Measurements from ENCODE around the gene ZNF689.
"Not testable (repeated sequence)": the region's sequence is repeated elsewhere in the genome, so short reads cannot be mapped to it uniquely, and the experiment has no call there.

ZNF689 gene

GRCh38 chr16:30636599-30636998 lies 26.4 kb upstream of the ZNF689 start:
- DNase-seq (ENCODE audit: low read depth, low spot score), result no peak

DNA sequence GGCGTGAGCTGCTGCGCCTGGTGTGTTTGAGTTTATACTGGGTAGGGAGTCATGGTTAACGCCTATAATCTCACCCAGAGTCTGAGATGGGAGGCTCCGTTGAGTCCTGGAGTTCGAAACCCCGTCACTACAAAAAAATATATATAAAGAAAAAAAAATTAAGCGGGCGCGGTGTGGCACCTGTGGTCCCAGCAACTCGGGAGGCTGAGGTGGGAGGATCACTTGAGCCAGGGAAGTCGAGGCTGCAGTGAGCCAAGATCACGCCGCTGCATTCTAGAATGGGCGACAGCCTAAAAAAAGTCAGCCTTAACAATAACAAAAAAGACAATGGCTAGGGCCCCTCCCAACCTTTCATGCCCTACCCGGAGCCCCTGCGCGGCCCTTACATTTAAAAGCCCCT lies 23.3 kb upstream of the ZNF689 start:
- no peak for DNase-seq (ENCODE audit: low read depth, low spot score)

- not testable (repeated sequence) for DNase-seq (ENCODE audit: low read depth, low spot score)
Measured at GRCh38 chr16:30632454-30632853, 22.3 kb upstream of the ZNF689 start.

- peak; percentile 84 for DNase-seq (ENCODE audit: low read depth, low spot score)
Measured at GRCh38 chr16:30628628-30629540, 18.7 kb upstream of the ZNF689 start.

GRCh38 chr16:30626236-30626635 lies 16.0 kb upstream of the ZNF689 start:
- DNase-seq (ENCODE audit: low read depth, low spot score), result no peak

- no peak for DNase-seq (ENCODE audit: low read depth, low spot score)
Measured at GRCh38 chr16:30623536-30624283, 13.5 kb upstream of the ZNF689 start.

- DNase-seq (ENCODE audit: low read depth, low spot score), result no peak
Measured at GRCh38 chr16:30622455-30623032, 12.4 kb upstream of the ZNF689 start.

- no peak for DNase-seq (ENCODE audit: low read depth, low spot score)
Measured at GRCh38 chr16:30621765-30622164, 11.6 kb upstream of the ZNF689 start.

DNA sequence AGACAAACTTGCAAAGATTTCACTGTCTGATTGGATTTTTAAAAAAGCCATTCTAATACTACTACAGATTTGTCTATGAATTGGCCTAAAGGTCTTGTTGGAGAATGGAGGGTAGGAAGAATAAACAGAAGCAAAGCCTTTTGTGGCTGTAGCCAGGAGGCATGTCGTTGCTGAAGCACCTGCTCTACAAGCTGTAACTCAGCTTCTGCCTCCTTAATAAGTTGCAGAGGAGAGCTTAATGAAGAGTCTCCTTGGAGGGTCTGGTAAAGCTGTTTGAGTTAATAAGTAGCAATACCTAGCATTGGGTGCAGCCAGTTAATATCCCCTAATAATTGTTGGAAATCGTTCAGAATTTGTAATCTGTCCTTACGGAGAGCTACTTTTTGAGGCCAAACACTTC lies 10.0 kb upstream of the ZNF689 start:
- DNase-seq (ENCODE audit: low read depth, low spot score), result no peak

DNA sequence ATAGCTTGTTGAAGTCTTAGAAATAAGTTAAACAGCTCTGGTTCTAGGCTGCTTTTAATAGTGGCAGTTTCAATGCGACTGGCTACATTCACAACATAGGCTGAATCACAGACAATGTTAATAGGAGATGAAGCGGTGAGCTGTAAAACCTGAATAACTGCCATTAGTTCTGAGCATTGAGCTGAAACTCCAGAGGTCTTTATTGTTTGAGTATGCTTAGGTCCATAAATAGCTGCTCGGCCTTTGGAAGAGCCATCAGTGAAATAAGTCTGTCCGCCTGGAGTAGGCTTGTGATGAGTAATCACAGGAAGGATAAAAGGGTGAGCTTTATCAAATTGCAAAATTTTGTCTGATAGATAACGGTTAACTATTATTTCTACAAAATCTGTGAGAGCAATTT lies 9.4 kb upstream of the ZNF689 start:
- no peak for DNase-seq (ENCODE audit: low read depth, low spot score)

DNA sequence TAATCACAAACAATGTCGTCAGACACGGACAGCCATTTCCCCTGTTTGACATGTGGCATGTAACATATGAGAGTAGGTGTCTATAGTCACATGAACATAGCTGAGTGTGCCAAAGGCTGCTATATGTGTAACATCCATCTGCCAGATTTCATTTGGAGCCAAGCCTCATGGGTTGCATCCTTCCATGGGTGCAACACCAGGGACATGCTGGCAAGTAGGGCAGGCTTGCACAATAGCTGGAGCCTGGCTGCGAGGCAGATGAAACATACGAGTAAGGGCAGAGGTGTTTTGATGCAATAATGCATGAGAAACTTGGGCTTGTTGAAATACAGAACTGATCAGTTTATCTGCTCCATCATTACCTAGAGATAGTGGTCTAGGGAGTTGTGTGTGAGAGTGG lies 9.0 kb upstream of the ZNF689 start:
- DNase-seq (ENCODE audit: low read depth, low spot score), result no peak

GRCh38 chr16:30615358-30616091 lies 5.3 kb upstream of the ZNF689 start:
- peak; percentile 67 for DNase-seq (ENCODE audit: low read depth, low spot score)

- peak; percentile 65 for DNase-seq (ENCODE audit: low read depth, low spot score)
Measured at GRCh38 chr16:30609002-30609925, 925 bp downstream of the ZNF689 start.

DNA sequence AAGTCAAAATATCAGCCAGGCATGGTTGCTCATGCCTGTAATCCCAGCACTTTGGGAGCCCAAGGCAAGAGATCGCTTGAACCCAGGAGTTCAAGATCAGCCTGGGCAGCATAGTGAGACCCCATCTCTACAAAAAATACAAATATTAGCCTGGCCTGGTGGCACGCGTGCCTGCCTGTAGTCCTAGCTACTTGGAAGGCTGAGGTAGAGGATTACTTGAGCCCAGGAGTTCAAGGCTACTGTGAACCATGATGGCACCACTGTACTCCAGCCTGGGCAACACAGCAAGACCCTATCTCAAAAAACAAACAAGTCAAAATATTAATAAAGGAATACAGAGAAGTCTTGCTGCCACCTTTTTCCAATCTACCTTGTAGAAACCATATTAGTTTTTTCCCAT lies 4.2 kb downstream of the ZNF689 start:
- no peak for DNase-seq (ENCODE audit: low read depth, low spot score)

DNA sequence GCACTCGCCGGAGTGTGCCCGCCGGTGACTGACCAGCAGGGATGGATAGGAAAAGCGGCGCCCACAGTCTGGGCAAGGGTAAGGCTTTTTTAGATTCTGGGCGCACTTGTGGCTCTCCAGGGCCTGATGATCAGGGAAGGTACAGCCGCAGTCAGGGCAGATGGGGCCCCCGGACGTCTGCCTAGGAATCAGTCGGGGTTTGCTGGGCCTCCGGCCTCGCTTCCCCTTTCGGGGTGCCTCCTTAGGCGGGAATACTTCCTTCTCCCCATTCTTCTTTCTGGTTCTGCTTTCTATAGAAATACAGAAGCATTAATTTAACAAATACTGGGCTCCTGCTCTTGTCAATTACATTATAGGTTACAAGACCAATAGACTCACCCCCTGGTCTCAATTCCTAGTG lies 5.0 kb downstream of the ZNF689 start:
- DNase-seq (ENCODE audit: low read depth, low spot score), result no peak

- no peak for DNase-seq (ENCODE audit: low read depth, low spot score)
Measured at GRCh38 chr16:30604316-30604947, 5.8 kb downstream of the ZNF689 start.

DNA sequence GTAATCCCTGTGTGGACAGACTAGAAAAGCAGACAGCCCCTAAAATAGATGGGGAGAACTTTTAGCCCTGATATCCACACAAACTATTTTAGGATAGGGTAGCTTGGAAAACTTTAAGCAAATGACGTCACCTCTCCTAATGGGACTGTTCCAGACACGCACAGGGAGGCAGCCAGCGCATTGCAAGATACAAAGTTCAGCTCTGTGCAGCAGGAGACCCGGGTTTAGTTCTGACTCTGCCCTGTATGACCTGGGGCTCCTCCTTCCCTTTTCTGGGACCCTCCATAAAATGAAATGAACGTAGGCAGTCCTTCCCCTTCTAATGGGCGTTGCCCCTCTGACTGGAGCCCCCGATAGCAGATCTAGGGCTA lies 6.3 kb downstream of the ZNF689 start:
- no peak for DNase-seq (ENCODE audit: low read depth, low spot score)

- no peak for DNase-seq (ENCODE audit: low read depth, low spot score)
Measured at GRCh38 chr16:30602616-30603277, 7.4 kb downstream of the ZNF689 start.

DNA sequence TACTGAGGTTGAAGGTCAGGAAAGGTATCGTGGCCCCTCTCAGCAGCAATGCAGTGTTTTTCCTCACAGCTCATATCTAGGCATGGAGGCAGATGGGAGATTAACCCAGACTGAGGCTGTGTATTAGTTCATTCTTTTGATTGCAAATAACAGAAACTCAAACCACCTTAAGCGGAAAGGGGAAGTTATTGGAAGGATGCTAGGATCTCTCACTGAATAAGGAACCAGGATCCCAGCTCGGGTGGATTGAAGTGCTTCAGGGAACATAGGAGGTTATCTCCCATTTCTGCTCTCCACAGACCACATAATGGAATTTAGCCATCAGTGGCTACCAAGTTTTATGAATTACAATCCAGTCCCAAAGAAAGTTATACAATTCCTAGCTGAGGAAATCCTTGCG lies 8.2 kb downstream of the ZNF689 start:
- no peak for DNase-seq (ENCODE audit: low read depth, low spot score)

- no peak for DNase-seq (ENCODE audit: low read depth, low spot score)
Measured at GRCh38 chr16:30600929-30601328, 9.3 kb downstream of the ZNF689 start.
